Measurements from ENCODE around the gene TMEM151A. TPM values are rescaled to one million over a fixed set of nuclear protein-coding genes. Genes with fewer than 3 reads are reported as not detected.

TMEM151A gene
- total RNA-seq, 1 donor from 2014 or later = 2.1 TPM

- Mint-ChIP-seq H3K4me3 (peak overlapping the region; percentile 52), H3K9me3 (no peaks in the 10 kb centered on the region), H3K27ac (no peak overlapping the region), H3K27me3 (no peaks in the 10 kb centered on the region), H3K36me3 (no peaks in the 10 kb centered on the region), H3K4me1 (ENCODE audit: unreplicated experiment) (peaks cover 21% of the 10 kb centered on the region)
- no peak for DNase-seq (ENCODE audit: extremely low spot score, unreplicated experiment)
- TF ChIP-seq CTCF (conservative IDR thresholded peaks at IDR 0.05) = no peak
Observed at GRCh38 chr11:66341502-66342126, 49.9 kb downstream of the TMEM151A start.

GRCh38 chr11:66343176-66343575, 51.5 kb downstream of the TMEM151A start:
- H3K4me1 Mint-ChIP-seq (ENCODE audit: unreplicated experiment) = peaks cover 26% of the 10 kb centered on the region

GRCh38 chr11:66344550-66345315, 53.0 kb downstream of the TMEM151A start, which contains the start of gene BRMS1:
TSS of gene BRMS1 (minus strand) at chr11:66345104. CDS start at chr11:66342234, 2,870 bp downstream.
- Mint-ChIP-seq H3K4me1 (ENCODE audit: unreplicated experiment) (peaks cover 23% of the 10 kb centered on the region), H3K4me3 (peak within 1 kb of the TSS; percentile 97), H3K27me3 (peaks cover 5% of the 10 kb centered on the region), H3K9me3 (no peaks in the 10 kb centered on the region), H3K27ac (peak within 1 kb of the TSS; percentile 97), H3K36me3 (peaks cover 4% of the 10 kb centered on the region)
- peak; percentile 41 for TF ChIP-seq CTCF (conservative IDR thresholded peaks at IDR 0.05)
- peak; percentile 95 for DNase-seq (ENCODE audit: extremely low spot score, unreplicated experiment)

More at GRCh38 chr11:66343176-66343575, 51.5 kb downstream of the TMEM151A start:
- H3K36me3 Mint-ChIP-seq = peaks cover 4% of the 10 kb centered on the region
- no peaks in the 10 kb centered on the region for H3K9me3 Mint-ChIP-seq
- no peak overlapping the region for H3K27ac Mint-ChIP-seq
- peak overlapping the region; percentile 97 for H3K4me3 Mint-ChIP-seq
- DNase-seq (ENCODE audit: extremely low spot score, unreplicated experiment) = no peak
- TF ChIP-seq CTCF (conservative IDR thresholded peaks at IDR 0.05) = no peak
- H3K27me3 Mint-ChIP-seq = peaks cover 5% of the 10 kb centered on the region

- peaks cover 4% of the 10 kb centered on the region for H3K36me3 Mint-ChIP-seq
- peak overlapping the region; percentile 97 for H3K27ac Mint-ChIP-seq
- no peak for DNase-seq (ENCODE audit: extremely low spot score, unreplicated experiment)
- peak overlapping the region; percentile 97 for H3K4me3 Mint-ChIP-seq
- H3K9me3 Mint-ChIP-seq = no peaks in the 10 kb centered on the region
- H3K4me1 Mint-ChIP-seq (ENCODE audit: unreplicated experiment) = peaks cover 23% of the 10 kb centered on the region
- no peak for TF ChIP-seq CTCF (conservative IDR thresholded peaks at IDR 0.05)
- peaks cover 5% of the 10 kb centered on the region for H3K27me3 Mint-ChIP-seq
Observed at GRCh38 chr11:66345316-66345649, 53.6 kb downstream of the TMEM151A start.

Other genes starting within 250 kb of the TMEM151A start
- 3.7 TPM in 1 of 2 replicates, not detected in the other for gene GAL3ST3, start 242.7 kb upstream of the TMEM151A start, total RNA-seq (ENCODE audit: low replicate concordance)
- 192 and 210 TPM in 2 replicates for gene SF3B2, start 239.5 kb upstream of the TMEM151A start, total RNA-seq (ENCODE audit: low replicate concordance)
- 44.1 and 49.9 TPM in 2 replicates for gene PACS1, start 221.6 kb upstream of the TMEM151A start, total RNA-seq (ENCODE audit: low replicate concordance)
- gene KLC2, start 34.2 kb upstream of the TMEM151A start, total RNA-seq (ENCODE audit: low replicate concordance) = 31.1 and 49.6 TPM in 2 replicates
- 96.4 and 122 TPM in 2 replicates for gene RAB1B, start 23.3 kb upstream of the TMEM151A start, total RNA-seq (ENCODE audit: low replicate concordance)
- 21.3 and 23.2 TPM in 2 replicates for gene CNIH2, start 13.7 kb upstream of the TMEM151A start, total RNA-seq (ENCODE audit: low replicate concordance)
- 87.0 and 133 TPM in 2 replicates for gene YIF1A, start 2.8 kb upstream of the TMEM151A start, total RNA-seq (ENCODE audit: low replicate concordance)
- 0.76 and 31.9 TPM in 2 replicates for gene CD248, start 25.1 kb downstream of the TMEM151A start, total RNA-seq (ENCODE audit: low replicate concordance)
- gene RIN1, start 44.5 kb downstream of the TMEM151A start, total RNA-seq (ENCODE audit: low replicate concordance) = 2.8 and 9.5 TPM in 2 replicates
- gene BRMS1, start 53.2 kb downstream of the TMEM151A start, total RNA-seq (ENCODE audit: low replicate concordance) = 35.1 and 42.4 TPM in 2 replicates
- gene B4GAT1, start 55.7 kb downstream of the TMEM151A start, total RNA-seq (ENCODE audit: low replicate concordance) = 16.0 and 31.9 TPM in 2 replicates
- gene SLC29A2, start 79.9 kb downstream of the TMEM151A start, total RNA-seq (ENCODE audit: low replicate concordance) = 22.2 and 31.7 TPM in 2 replicates
- gene NPAS4, start 129.1 kb downstream of the TMEM151A start, total RNA-seq (ENCODE audit: low replicate concordance) = 0.14 and 0.77 TPM in 2 replicates
- gene MRPL11, start 147.0 kb downstream of the TMEM151A start, total RNA-seq (ENCODE audit: low replicate concordance) = 53.0 and 69.8 TPM in 2 replicates
- 17.9 and 25.0 TPM in 2 replicates for gene PELI3, start 175.0 kb downstream of the TMEM151A start, total RNA-seq (ENCODE audit: low replicate concordance)
- 42.7 and 44.0 TPM in 2 replicates for gene DPP3, start 188.5 kb downstream of the TMEM151A start, total RNA-seq (ENCODE audit: low replicate concordance)
- gene BBS1, start 218.7 kb downstream of the TMEM151A start, total RNA-seq (ENCODE audit: low replicate concordance) = 43.1 and 71.8 TPM in 2 replicates